Neural progenitor cell (in vitro differentiated cells): ENCODE data around the gene TNFRSF19. TPM values are rescaled to one million over a fixed set of nuclear protein-coding genes. Genes with fewer than 3 reads are reported as not detected.

Source experiments
- DNase-seq: peaks from one replicate; pipeline ENCODE4 v3.0.0-alpha.2; 2016; ENCODE audit warnings: low spot score
- H2AFZ ChIP-seq: fragments of 200-600 bp; sonication (generic); replicated peaks from 2 replicates; pipeline ENCODE4 v1.6.1; 2016; ENCODE audit warnings: antibody characterized with exemption
- H3F3A ChIP-seq: fragments of 200-600 bp; sonication (generic); 2 replicates; pipeline ENCODE4 v1.6.1; 2016; ENCODE audit warnings: antibody characterized with exemption, low read depth
- H3K27ac ChIP-seq: fragments of 200-600 bp; sonication (generic); 2 replicates; pipeline ENCODE4 v1.5.1; 2016; ENCODE audit warnings: mild to moderate bottlenecking
- H3K27me3 ChIP-seq: fragments of 200-600 bp; sonication (generic); 2 replicates; pipeline ENCODE4 v1.6.1; 2016; ENCODE audit warnings: mild to moderate bottlenecking, moderate library complexity
- H3K36me3 ChIP-seq: fragments of 200-600 bp; sonication (generic); 2 replicates; pipeline ENCODE4 v1.5.1; 2016
- H3K4me1 ChIP-seq: fragments of 200-600 bp; sonication (generic); 2 replicates; pipeline ENCODE4 v1.6.1; 2016; ENCODE audit warnings: mixed run types
- H3K4me2 ChIP-seq: fragments of 200-600 bp; sonication (generic); 2 replicates; pipeline ENCODE4 v1.6.1; 2016
- H3K4me3 ChIP-seq: fragments of 200-600 bp; sonication (generic); 2 replicates; pipeline ENCODE4 v1.5.1; 2016
- H3K79me2 ChIP-seq: fragments of 200-600 bp; sonication (generic); 2 replicates; pipeline ENCODE4 v1.6.1; 2016; ENCODE audit warnings: low read depth
- H3K9ac ChIP-seq: fragments of 200-600 bp; sonication (generic); 2 replicates; pipeline ENCODE4 v1.6.1; 2016
- H3K9me3 ChIP-seq: fragments of 200-600 bp; sonication (generic); 2 replicates; pipeline ENCODE4 v1.5.1; 2016; ENCODE audit warnings: low read depth
- H4K20me1 ChIP-seq: fragments of 200-600 bp; sonication (generic); 2 replicates; pipeline ENCODE4 v1.6.1; 2016; ENCODE audit warnings: low read depth
- H3K27ac Mint-ChIP-seq: 3 replicates; pipeline ENCODE4 v1.8.0; 2021; ENCODE audit warnings: mixed read lengths
- H3K27me3 Mint-ChIP-seq: 2 replicates; pipeline ENCODE4 v1.8.0; 2022; ENCODE audit warnings: low read depth, mild to moderate bottlenecking, inconsistent platforms, moderate library complexity, mixed read lengths; ENCODE audit not compliant: insufficient read depth
- H3K36me3 Mint-ChIP-seq: 3 replicates; pipeline ENCODE4 v1.8.0; 2021; ENCODE audit warnings: mixed read lengths
- H3K4me1 Mint-ChIP-seq: 3 replicates; pipeline ENCODE4 v1.8.0; 2021; ENCODE audit warnings: mixed read lengths
- H3K4me3 Mint-ChIP-seq: 3 replicates; pipeline ENCODE4 v1.8.0; 2021; ENCODE audit warnings: mild to moderate bottlenecking, moderate library complexity, mixed read lengths
- H3K9me3 Mint-ChIP-seq: 3 replicates; pipeline ENCODE4 v1.8.0; 2020; ENCODE audit warnings: mixed read lengths
- EZH2 ChIP-seq: fragments of 200-600 bp; sonication (generic); IDR thresholded peaks from 2 replicates; pipeline ENCODE4 v1.6.1; 2017; ENCODE audit warnings: antibody characterized with exemption, mild to moderate bottlenecking, moderate library complexity
- EZH2phosphoT487 ChIP-seq: fragments of 200-600 bp; sonication (generic); IDR thresholded peaks from 2 replicates; pipeline ENCODE4 v1.6.1; 2017; ENCODE audit warnings: antibody characterized with exemption
- total RNA-seq: library from RNA; depleted of rRNA; stranded (reverse); fragments of >200 nt; gene quantifications from 2 replicates; pipeline ENCODE4 v1.2.3, GENCODE V29; 2015; ENCODE audit warnings: low replicate concordance
- TF ChIP-seq, protein P1 (sequence below): fragments of 200-600 bp; sonication (generic); IDR thresholded peaks from 2 replicates; pipeline ENCODE4 v1.5.1; 2017; ENCODE audit warnings: antibody characterized with exemption, mild to moderate bottlenecking

TNFRSF19 gene
- total RNA-seq, 1 donor from 2014 or later = 31.7 TPM

- Mint-ChIP-seq H3K27me3 (no peaks in the 10 kb centered on the region), H3K4me3 (no peak overlapping the region), H3K4me1 (no peaks in the 10 kb centered on the region), H3K9me3 (peaks cover 6% of the 10 kb centered on the region), H3K27ac (no peak overlapping the region), H3K36me3 (no peaks in the 10 kb centered on the region)
- H3K36me3 ChIP-seq = peaks cover 7% of the 10 kb centered on the region
- H2AFZ ChIP-seq = no peak overlapping the region
- H3K27me3 ChIP-seq = no peaks in the 10 kb centered on the region
- H3K4me2 ChIP-seq = no peak overlapping the region
- H3F3A ChIP-seq = no peaks in the 10 kb centered on the region
- TF ChIP-seq EZH2phosphoT487 (no peak), EZH2 (no peak)
- TF ChIP-seq, protein P1, sequence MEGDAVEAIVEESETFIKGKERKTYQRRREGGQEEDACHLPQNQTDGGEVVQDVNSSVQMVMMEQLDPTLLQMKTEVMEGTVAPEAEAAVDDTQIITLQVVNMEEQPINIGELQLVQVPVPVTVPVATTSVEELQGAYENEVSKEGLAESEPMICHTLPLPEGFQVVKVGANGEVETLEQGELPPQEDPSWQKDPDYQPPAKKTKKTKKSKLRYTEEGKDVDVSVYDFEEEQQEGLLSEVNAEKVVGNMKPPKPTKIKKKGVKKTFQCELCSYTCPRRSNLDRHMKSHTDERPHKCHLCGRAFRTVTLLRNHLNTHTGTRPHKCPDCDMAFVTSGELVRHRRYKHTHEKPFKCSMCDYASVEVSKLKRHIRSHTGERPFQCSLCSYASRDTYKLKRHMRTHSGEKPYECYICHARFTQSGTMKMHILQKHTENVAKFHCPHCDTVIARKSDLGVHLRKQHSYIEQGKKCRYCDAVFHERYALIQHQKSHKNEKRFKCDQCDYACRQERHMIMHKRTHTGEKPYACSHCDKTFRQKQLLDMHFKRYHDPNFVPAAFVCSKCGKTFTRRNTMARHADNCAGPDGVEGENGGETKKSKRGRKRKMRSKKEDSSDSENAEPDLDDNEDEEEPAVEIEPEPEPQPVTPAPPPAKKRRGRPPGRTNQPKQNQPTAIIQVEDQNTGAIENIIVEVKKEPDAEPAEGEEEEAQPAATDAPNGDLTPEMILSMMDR = no peak
- H3K27ac ChIP-seq = no peak overlapping the region
- H3K79me2 ChIP-seq = no peaks in the 10 kb centered on the region
- no peak overlapping the region for H3K9ac ChIP-seq
- no peaks in the 10 kb centered on the region for H3K4me1 ChIP-seq
- DNase-seq = no peak
- no peak overlapping the region for H3K4me3 ChIP-seq
- H4K20me1 ChIP-seq = no peaks in the 10 kb centered on the region
- no peaks in the 10 kb centered on the region for H3K9me3 ChIP-seq
Observed at GRCh38 chr13:23534090-23534489, 36.1 kb upstream of the TNFRSF19 start.

DNA sequence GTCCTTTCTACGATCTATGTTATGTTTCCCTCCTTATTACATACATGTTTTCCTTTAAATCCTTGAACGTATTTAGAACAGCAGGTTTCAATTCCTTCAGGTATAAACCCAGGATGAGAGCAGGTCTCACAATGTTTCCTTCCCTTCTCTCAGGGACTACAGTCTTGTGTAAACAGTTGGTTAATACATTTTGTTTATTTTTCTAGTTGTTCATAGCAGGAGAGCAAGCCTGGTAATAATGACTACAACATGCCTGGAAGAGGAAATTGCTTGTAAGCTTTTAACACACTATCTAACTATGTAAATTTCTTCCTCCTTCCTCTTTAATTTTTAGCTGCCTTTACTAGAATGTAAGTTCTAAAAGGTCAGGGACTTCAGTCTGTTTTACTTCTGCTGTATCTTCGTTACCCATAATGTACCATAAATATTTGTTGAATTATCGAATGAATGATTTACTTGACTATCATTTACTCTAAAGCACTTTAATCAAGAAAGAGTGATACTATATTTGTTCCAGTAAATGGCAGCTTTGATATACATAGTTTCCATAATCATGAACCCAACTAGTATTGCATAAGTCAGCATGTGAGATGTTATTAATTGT lies 28.9 kb upstream of the TNFRSF19 start:
- H3K9me3 Mint-ChIP-seq = peaks cover 5% of the 10 kb centered on the region
- no peak overlapping the region for H3K4me3 Mint-ChIP-seq
- no peaks in the 10 kb centered on the region for H3F3A ChIP-seq
- no peak overlapping the region for H2AFZ ChIP-seq
- no peaks in the 10 kb centered on the region for H3K36me3 Mint-ChIP-seq
- H3K4me2 ChIP-seq = no peak overlapping the region
- no peak overlapping the region for H3K27ac Mint-ChIP-seq
- H3K27me3 Mint-ChIP-seq = no peaks in the 10 kb centered on the region
- H3K27ac ChIP-seq = no peak overlapping the region
- H3K36me3 ChIP-seq = peaks cover 7% of the 10 kb centered on the region
- no peak for DNase-seq
- no peak overlapping the region for H3K9ac ChIP-seq
- no peaks in the 10 kb centered on the region for H4K20me1 ChIP-seq
- no peaks in the 10 kb centered on the region for H3K27me3 ChIP-seq
- no peaks in the 10 kb centered on the region for H3K9me3 ChIP-seq
- H3K4me1 Mint-ChIP-seq = no peaks in the 10 kb centered on the region
- H3K79me2 ChIP-seq = no peaks in the 10 kb centered on the region
- TF ChIP-seq, protein P1 = no peak
- TF ChIP-seq EZH2phosphoT487 = no peak
- TF ChIP-seq EZH2 = no peak
- H3K4me3 ChIP-seq = no peak overlapping the region
- no peaks in the 10 kb centered on the region for H3K4me1 ChIP-seq

GRCh38 chr13:23544668-23545067 lies 25.5 kb upstream of the TNFRSF19 start:
- H3K4me2 ChIP-seq = no peak overlapping the region
- no peak overlapping the region for H3K27ac ChIP-seq
- H3K4me1 Mint-ChIP-seq = no peaks in the 10 kb centered on the region
- H3K36me3 ChIP-seq = no peaks in the 10 kb centered on the region
- H3K4me3 ChIP-seq = no peak overlapping the region
- H3K9ac ChIP-seq = no peak overlapping the region
- H3K27me3 Mint-ChIP-seq = no peaks in the 10 kb centered on the region
- no peak for TF ChIP-seq EZH2phosphoT487
- no peak for TF ChIP-seq EZH2
- TF ChIP-seq, protein P1 = no peak
- H4K20me1 ChIP-seq = no peaks in the 10 kb centered on the region
- H3K4me3 Mint-ChIP-seq = no peak overlapping the region
- no peaks in the 10 kb centered on the region for H3F3A ChIP-seq
- H3K27ac Mint-ChIP-seq = no peak overlapping the region
- H3K9me3 ChIP-seq = no peaks in the 10 kb centered on the region
- DNase-seq = no peak
- no peaks in the 10 kb centered on the region for H3K9me3 Mint-ChIP-seq
- no peaks in the 10 kb centered on the region for H3K36me3 Mint-ChIP-seq
- H3K79me2 ChIP-seq = no peaks in the 10 kb centered on the region
- peaks cover 3% of the 10 kb centered on the region for H3K4me1 ChIP-seq
- peak overlapping the region; percentile 79 for H2AFZ ChIP-seq
- peaks cover 16% of the 10 kb centered on the region for H3K27me3 ChIP-seq
